ENCODE results near the gene CARF.
"Not testable (repeated sequence)": the region's sequence is repeated elsewhere in the genome, so short reads cannot be mapped to it uniquely, and the experiment has no call there.

CARF gene

GRCh38 chr2:202911512-202912341 lies at the start of gene CARF, which contains the start of gene WDR12:
TSS of gene CARF (plus strand) at chr2:202912275. CDS start at chr2:202941903, 29,628 bp downstream.
TSS of gene WDR12 (minus strand) at chr2:202911673. CDS start at chr2:202911476, 197 bp downstream.
- peak; percentile 94 for DNase-seq

- peak; percentile 77 for DNase-seq
These were observed 41.4 kb upstream of the CARF start for GRCh38 chr2:202870431-202871299.

- peak; percentile 63 for DNase-seq
These were observed 40.6 kb upstream of the CARF start, which contains the start of gene ICA1L for GRCh38 chr2:202871300-202872141. TSS of gene ICA1L (minus strand) at chr2:202871766. CDS start at chr2:202829009, 42,757 bp downstream.

- no peak for DNase-seq
These were observed 34.4 kb upstream of the CARF start for GRCh38 chr2:202877699-202878098.

- no peak for DNase-seq
These were observed 30.5 kb upstream of the CARF start for GRCh38 chr2:202881570-202881969.

GRCh38 chr2:202883987-202884675 lies 27.9 kb upstream of the CARF start:
- no peak for DNase-seq

GRCh38 chr2:202885190-202885589 lies 26.9 kb upstream of the CARF start:
- DNase-seq, result no peak

GRCh38 chr2:202905507-202905906 lies 6.6 kb upstream of the CARF start:
- DNase-seq, result not testable (repeated sequence)

GRCh38 chr2:202908186-202908585 lies 3.9 kb upstream of the CARF start:
- no peak for DNase-seq

GRCh38 chr2:202909394-202910192 lies 2.5 kb upstream of the CARF start:
- DNase-seq, result no peak

- not testable (repeated sequence) for DNase-seq
These were observed 1.8 kb upstream of the CARF start for GRCh38 chr2:202910250-202910649.

GRCh38 chr2:202910698-202911097 lies 1.4 kb upstream of the CARF start:
- DNase-seq, result no peak

- no peak for DNase-seq
These were observed 918 bp upstream of the CARF start for GRCh38 chr2:202911203-202911511.

GRCh38 chr2:202912342-202913201 lies 497 bp downstream of the CARF start:
- DNase-seq, result peak; percentile 14

- no peak for DNase-seq
These were observed 6.8 kb downstream of the CARF start for GRCh38 chr2:202918860-202919259.

GRCh38 chr2:202932425-202933138 lies 20.5 kb downstream of the CARF start:
- no peak for DNase-seq

GRCh38 chr2:202933139-202933510 lies 21.1 kb downstream of the CARF start:
- DNase-seq, result no peak

- no peak for DNase-seq
These were observed 21.9 kb downstream of the CARF start for GRCh38 chr2:202933958-202934357.

GRCh38 chr2:202934456-202934855 lies 22.4 kb downstream of the CARF start:
- DNase-seq, result no peak

- no peak for DNase-seq
These were observed 26.9 kb downstream of the CARF start for GRCh38 chr2:202938960-202939359.
